ENCODE measurements around the gene HIPK2.
"Not testable (repeated sequence)": the region's sequence is repeated elsewhere in the genome, so short reads cannot be mapped to it uniquely, and the experiment has no call there.

HIPK2 gene

GRCh38 chr7:139626817-139627216, 151.0 kb downstream of the HIPK2 start:
- no peak for DNase-seq (ENCODE audit: low read depth, low spot score)

DNA sequence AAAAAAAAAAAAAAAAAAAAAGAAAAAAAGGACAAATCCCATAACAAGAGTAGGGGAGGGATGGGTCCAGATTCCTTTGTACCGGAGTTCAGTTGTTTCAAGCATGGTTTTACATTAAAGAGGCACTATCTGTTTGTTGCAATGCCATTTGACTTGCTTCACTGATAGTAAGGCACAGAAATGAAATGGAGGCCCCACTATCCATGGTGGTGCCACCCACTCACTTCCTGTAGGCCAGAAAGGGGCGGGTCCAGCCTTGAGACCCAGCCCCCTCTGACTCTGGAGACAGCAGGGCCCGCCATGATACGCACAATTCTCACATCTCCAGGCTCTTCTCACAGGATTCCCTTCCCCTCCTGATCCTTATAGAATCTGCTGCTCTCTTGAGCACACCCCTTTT, 154.3 kb downstream of the HIPK2 start:
- no peak for DNase-seq (ENCODE audit: low read depth, low spot score)

- peak; percentile 36 for DNase-seq (ENCODE audit: low read depth, low spot score)
These were observed 157.0 kb downstream of the HIPK2 start for GRCh38 chr7:139620676-139621344.

DNA sequence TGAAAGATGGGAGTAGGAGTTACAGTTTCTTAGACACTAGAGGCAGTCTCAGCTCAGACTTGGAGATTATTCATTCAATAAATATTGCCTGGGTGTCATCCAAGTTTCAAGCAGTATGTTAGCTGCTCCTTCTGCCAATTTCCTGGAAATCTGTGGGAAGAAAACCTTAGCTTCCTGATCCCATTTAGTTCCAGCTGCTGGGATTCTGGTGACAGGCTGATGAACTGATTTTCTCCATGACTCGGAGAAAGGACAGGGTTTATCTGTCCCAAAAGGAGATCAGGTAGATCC, 158.5 kb downstream of the HIPK2 start:
- DNase-seq (ENCODE audit: low read depth, low spot score), result peak; percentile 60

GRCh38 chr7:139618482-139619366, 159.1 kb downstream of the HIPK2 start:
- DNase-seq (ENCODE audit: low read depth, low spot score), result peak; percentile 63

DNA sequence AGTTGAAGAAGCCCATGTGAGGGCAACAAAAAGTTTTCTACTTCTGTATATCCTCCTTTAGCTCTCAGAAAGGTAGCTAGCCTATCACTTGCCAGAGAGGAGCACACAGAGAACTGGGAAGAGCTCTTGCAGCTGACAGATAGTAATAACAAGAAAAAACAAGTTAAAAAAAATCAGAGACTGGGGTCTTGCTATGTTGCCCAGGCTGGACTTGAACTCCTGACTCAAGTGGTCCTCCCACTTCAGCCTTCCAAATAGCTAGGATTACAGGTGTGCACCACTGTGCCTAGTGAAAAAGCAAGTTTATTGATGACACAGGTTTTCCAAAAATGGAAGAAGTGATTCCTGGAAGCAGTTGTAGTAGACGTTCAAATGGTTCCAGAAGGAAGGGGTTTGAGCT, 160.7 kb downstream of the HIPK2 start:
- no peak for DNase-seq (ENCODE audit: low read depth, low spot score)

- DNase-seq (ENCODE audit: low read depth, low spot score), result no peak
These were observed 162.9 kb downstream of the HIPK2 start for GRCh38 chr7:139614886-139615285.

- no peak for DNase-seq (ENCODE audit: low read depth, low spot score)
These were observed 163.8 kb downstream of the HIPK2 start for GRCh38 chr7:139613971-139614411.

DNA sequence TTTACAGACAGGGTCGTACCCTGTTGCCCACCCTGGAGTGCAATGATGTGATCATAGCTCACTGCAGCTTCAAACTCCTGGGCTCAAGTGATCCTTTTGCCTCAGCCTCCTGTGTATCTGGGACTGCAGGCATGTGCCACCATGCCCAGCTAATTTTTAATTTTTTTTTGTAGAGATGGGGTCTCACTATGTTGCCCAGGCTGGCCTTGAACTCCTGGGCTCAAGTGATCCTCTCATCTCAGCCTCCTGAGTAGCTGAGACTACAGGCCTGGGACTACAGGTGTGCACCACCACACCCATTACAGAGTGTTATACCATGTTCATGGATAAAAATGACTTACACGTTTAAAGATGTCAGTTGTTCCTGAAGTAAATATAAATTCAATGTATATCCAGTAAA, 166.2 kb downstream of the HIPK2 start:
- not testable (repeated sequence) for DNase-seq (ENCODE audit: low read depth, low spot score)

DNA sequence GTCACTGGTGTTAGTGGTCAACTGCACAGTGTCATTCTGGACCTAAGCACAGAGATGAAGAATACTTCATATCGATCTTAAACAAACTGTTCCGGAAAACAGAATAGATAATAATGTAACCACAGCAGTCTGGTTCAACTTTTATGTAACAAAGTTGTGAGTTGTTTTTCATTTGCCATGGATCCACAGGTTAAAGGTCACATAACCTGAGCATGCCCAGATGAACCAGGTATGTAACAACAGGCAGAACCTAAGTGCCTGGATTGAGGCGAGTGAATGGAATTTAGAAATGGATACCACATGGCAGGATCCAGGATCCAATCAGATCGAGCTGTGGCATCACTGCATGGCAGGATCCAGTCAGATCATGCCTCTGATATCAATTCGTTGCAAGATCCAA, 167.2 kb downstream of the HIPK2 start:
- no peak for DNase-seq (ENCODE audit: low read depth, low spot score)

GRCh38 chr7:139603896-139604295, 173.9 kb downstream of the HIPK2 start:
- no peak for DNase-seq (ENCODE audit: low read depth, low spot score)

GRCh38 chr7:139603282-139603681, 174.5 kb downstream of the HIPK2 start:
- DNase-seq (ENCODE audit: low read depth, low spot score), result no peak

DNA sequence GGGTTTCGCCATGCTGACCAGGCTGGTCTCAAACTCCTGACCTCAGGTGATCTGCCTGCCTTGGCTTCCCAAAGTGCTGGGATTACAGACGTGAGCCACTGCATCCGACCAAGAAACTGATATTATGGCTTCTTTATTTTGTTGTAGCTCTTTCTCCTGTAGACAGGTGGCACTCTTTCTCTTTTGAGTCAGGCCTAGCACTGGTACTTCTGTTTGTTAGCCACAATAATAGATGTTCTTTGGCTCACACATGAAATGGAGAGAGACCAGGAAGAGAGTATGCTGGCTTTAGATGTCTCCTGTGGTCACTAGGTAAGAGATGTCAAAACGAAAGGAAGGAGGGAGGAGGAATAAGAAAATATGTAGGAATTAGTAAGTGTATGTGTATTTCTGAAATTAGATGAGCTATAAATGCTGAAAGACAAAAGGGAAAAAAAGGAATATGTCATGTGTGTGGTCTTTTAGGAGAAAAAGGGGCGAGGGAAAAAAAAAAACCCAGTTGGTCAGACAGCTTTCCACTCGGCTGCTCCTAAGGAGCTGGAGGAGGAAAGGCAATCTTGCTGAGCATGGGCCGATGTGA, 175.6 kb downstream of the HIPK2 start:
- peak; percentile 60 for DNase-seq (ENCODE audit: low read depth, low spot score)

- no peak for DNase-seq (ENCODE audit: low read depth, low spot score)
These were observed 176.6 kb downstream of the HIPK2 start for GRCh38 chr7:139601176-139601575.

- DNase-seq (ENCODE audit: low read depth, low spot score), result no peak
These were observed 177.5 kb downstream of the HIPK2 start for GRCh38 chr7:139600306-139600705.

DNA sequence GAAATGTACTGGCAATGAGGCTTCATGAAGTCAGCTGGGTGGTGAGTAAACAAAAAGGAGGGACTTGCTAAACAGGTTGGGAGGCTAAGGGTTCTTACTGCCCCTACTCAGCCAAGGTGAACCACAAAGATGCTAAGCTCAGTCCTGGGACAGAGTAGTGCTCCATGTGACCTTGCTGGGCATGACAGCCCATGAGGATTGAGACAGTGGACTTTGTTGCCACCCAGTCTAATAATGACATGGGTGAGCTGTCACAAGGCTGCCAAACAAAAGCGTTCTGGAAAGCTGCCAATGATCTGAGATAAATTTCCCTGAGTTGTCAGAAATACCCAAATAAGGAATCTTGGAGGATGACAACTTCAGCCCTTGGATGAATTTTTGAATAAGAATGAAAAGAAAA, 179.2 kb downstream of the HIPK2 start:
- DNase-seq (ENCODE audit: low read depth, low spot score), result peak; percentile 69

- DNase-seq (ENCODE audit: low read depth, low spot score), result no peak
These were observed 180.8 kb downstream of the HIPK2 start for GRCh38 chr7:139597028-139597427.

DNA sequence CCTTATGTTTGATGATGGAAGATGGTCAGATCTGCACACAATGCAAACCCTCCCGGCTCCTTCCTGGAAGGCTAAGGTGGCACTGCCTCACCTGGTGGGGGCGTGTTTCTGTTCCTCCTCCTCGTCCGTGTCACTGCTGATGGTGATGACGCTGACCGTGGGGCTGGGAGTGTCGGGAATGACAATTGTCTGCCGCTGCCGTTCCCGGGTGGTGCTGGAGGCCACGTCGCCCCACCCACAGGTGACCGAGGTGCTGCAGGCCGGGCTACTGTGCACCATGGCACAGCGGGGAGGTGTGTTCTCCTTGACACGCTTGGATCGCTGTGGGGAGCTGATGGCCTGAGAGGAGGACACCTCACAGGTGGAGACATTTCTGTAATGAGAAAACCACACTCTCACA, 181.2 kb downstream of the HIPK2 start:
- DNase-seq (ENCODE audit: low read depth, low spot score), result no peak

GRCh38 chr7:139595806-139596205, 182.0 kb downstream of the HIPK2 start:
- no peak for DNase-seq (ENCODE audit: low read depth, low spot score)

- no peak for DNase-seq (ENCODE audit: low read depth, low spot score)
These were observed 182.8 kb downstream of the HIPK2 start for GRCh38 chr7:139594911-139595476.

DNA sequence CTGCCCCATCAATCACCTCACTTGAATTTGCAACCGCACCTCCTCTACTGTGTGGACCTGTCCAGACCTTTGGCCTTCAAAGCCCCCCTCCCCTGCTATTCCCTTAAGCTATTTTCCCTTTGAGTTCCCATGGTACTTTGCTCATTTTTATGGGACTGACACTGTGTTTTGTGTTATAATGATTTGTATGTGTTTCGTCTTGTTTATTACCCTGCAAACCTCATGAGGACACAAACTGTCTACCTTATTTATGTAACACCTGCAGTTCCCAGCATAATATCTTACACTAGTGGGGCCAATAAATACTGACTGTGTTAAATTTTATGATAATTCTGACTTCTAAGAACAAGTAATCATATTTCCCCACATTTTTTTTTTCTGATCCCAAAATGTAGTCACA, 183.7 kb downstream of the HIPK2 start:
- DNase-seq (ENCODE audit: low read depth, low spot score), result no peak

- DNase-seq (ENCODE audit: low read depth, low spot score), result no peak
These were observed 184.9 kb downstream of the HIPK2 start for GRCh38 chr7:139592801-139593461.

All from astrocyte of the hippocampus (primary cell).